Calu3 (cell line): ENCODE results near the gene APOO. TPM values are rescaled to one million over a fixed set of nuclear protein-coding genes. Genes with fewer than 3 reads are reported as not detected.

Experiments
- BruUV-seq: library from RNA; stranded (reverse); fragments of 400-500 nt; replicated peaks from 2 replicates; lab custom pipeline; 2021; lab: Mats Ljungman, UMichigan
- CTCF ChIA-PET: fragments of 300-600 bp; sonication (Branson Sonifier 250); formaldehyde crosslinking; loops from one replicate; lab custom pipeline; 2022; ENCODE audit warnings: antibody characterized with exemption; lab: Charles Lee
- DNase-seq: peaks from one replicate; pipeline ENCODE4 v3.0.0; 2022
- H3K27ac Mint-ChIP-seq: one replicate; pipeline ENCODE4 v1.8.0; 2022; ENCODE audit warnings: mixed read lengths; ENCODE audit not compliant: unreplicated experiment
- H3K27me3 Mint-ChIP-seq: one replicate; pipeline ENCODE4 v1.8.0; 2022; ENCODE audit warnings: mixed read lengths; ENCODE audit not compliant: unreplicated experiment
- H3K36me3 Mint-ChIP-seq: one replicate; pipeline ENCODE4 v1.8.0; 2022; ENCODE audit warnings: mild to moderate bottlenecking, moderate library complexity, mixed read lengths; ENCODE audit not compliant: insufficient read depth, unreplicated experiment
- H3K4me1 Mint-ChIP-seq: one replicate; pipeline ENCODE4 v1.8.0; 2022; ENCODE audit warnings: mild to moderate bottlenecking, low read depth, mixed read lengths; ENCODE audit not compliant: unreplicated experiment
- H3K4me3 Mint-ChIP-seq: one replicate; pipeline ENCODE4 v1.8.0; 2022; ENCODE audit warnings: mild to moderate bottlenecking, low read depth, moderate library complexity, mixed read lengths; ENCODE audit not compliant: unreplicated experiment
- H3K9me3 Mint-ChIP-seq: one replicate; pipeline ENCODE4 v1.8.0; 2022; ENCODE audit warnings: low read depth, mixed read lengths; ENCODE audit not compliant: unreplicated experiment
- CTCF ChIP-seq: fragments of 200-600 bp; IDR thresholded peaks from one replicate; pipeline ENCODE4 v1.8.0; 2022; ENCODE audit warnings: antibody characterized with exemption; ENCODE audit not compliant: unreplicated experiment
- intact Hi-C: fragments of 100-400 bp; cut with micrococcal nuclease; formaldehyde crosslinking; loops from one replicate; pipeline ENCODE4 v1.10.0; 2022; ENCODE audit not compliant: unreplicated experiment
- total RNA-seq: library from RNA; stranded (reverse); gene quantifications from 2 replicates; pipeline ENCODE4 v1.2.3, GENCODE V29; 2022

The APOO gene
- total RNA-seq, 1 experiment from 2014 or later: 46.8 TPM

GRCh38 chrX:23932046-23932445 is 24.3 kb upstream of the APOO start:
- intact Hi-C loops: no loop called here
- no peaks in the 10 kb centered on the region for H3K36me3 Mint-ChIP-seq
- no peak for DNase-seq
- H3K4me3 Mint-ChIP-seq: no peak overlapping the region
- BruUV-seq: no TSS peak
- no peaks in the 10 kb centered on the region for H3K9me3 Mint-ChIP-seq
- CTCF ChIA-PET: no interaction called here
- TF ChIP-seq CTCF: no peak
- no peaks in the 10 kb centered on the region for H3K4me1 Mint-ChIP-seq
- H3K27ac Mint-ChIP-seq: no peak overlapping the region
- no peaks in the 10 kb centered on the region for H3K27me3 Mint-ChIP-seq

- CTCF ChIA-PET: no interaction called here
- H3K4me1 Mint-ChIP-seq: no peaks in the 10 kb centered on the region
- no peak for TF ChIP-seq CTCF
- H3K27me3 Mint-ChIP-seq: no peaks in the 10 kb centered on the region
- H3K9me3 Mint-ChIP-seq: no peaks in the 10 kb centered on the region
- no peak overlapping the region for H3K4me3 Mint-ChIP-seq
- no peak overlapping the region for H3K27ac Mint-ChIP-seq
- no TSS peak for BruUV-seq
- no peaks in the 10 kb centered on the region for H3K36me3 Mint-ChIP-seq
- no peak for DNase-seq
- intact Hi-C loops: no loop called here
These were observed 23.3 kb upstream of the APOO start for GRCh38 chrX:23930894-23931604.

- Mint-ChIP-seq H3K9me3 (no peaks in the 10 kb centered on the region), H3K27me3 (no peaks in the 10 kb centered on the region), H3K27ac (no peak overlapping the region), H3K4me1 (no peaks in the 10 kb centered on the region), H3K36me3 (no peaks in the 10 kb centered on the region), H3K4me3 (no peak overlapping the region)
- intact Hi-C loops: no loop called here
- TF ChIP-seq CTCF: no peak
- no peak for DNase-seq
- BruUV-seq: no TSS peak
- CTCF ChIA-PET: no interaction called here
These were observed 18.3 kb upstream of the APOO start for GRCh38 chrX:23926015-23926414.

GRCh38 chrX:23919706-23920320 is 12.1 kb upstream of the APOO start:
- Mint-ChIP-seq H3K27ac (no peak overlapping the region), H3K4me1 (no peaks in the 10 kb centered on the region), H3K4me3 (no peak overlapping the region), H3K9me3 (no peaks in the 10 kb centered on the region), H3K27me3 (no peaks in the 10 kb centered on the region), H3K36me3 (no peaks in the 10 kb centered on the region)
- intact Hi-C loops: loop anchor here (10.0 kb wide), 1 partner anchor 325 kb away; no protein-coding TSS in a partner anchor
- CTCF ChIA-PET: interaction anchor here (1.2 kb wide), 1 partner anchor 12 kb away, joined by 3 read pairs; no protein-coding TSS in a partner anchor
- DNase-seq: peak; percentile 10
- BruUV-seq: no TSS peak
- no peak for TF ChIP-seq CTCF
